Activated naive CD4-positive, alpha-beta T cell treated with anti-CD3 and anti-CD28 coated beads, Interleukin-2, amount 50 U/mL, for 16 hours (primary cell): ENCODE results near the gene LAMA5.
A peak's percentile ranks its signal among the peaks of the same experiment; 100 is the strongest.

Source experiments
- DNase-seq: peaks from one replicate; pipeline ENCODE4 v3.0.0-alpha.2; 2020

LAMA5 gene

GRCh38 chr20:62367136-62367632 is at the start of gene LAMA5:
Gene LAMA5, minus strand, starts transcription at chr20:62367312. Its CDS starts 67 bp downstream, at chr20:62367245.
- DNase-seq = no peak

- DNase-seq = no peak
Measured at GRCh38 chr20:62415354-62416111, 48.4 kb upstream of the LAMA5 start.

GRCh38 chr20:62413896-62414481 is 46.9 kb upstream of the LAMA5 start:
- DNase-seq = no peak

DNA sequence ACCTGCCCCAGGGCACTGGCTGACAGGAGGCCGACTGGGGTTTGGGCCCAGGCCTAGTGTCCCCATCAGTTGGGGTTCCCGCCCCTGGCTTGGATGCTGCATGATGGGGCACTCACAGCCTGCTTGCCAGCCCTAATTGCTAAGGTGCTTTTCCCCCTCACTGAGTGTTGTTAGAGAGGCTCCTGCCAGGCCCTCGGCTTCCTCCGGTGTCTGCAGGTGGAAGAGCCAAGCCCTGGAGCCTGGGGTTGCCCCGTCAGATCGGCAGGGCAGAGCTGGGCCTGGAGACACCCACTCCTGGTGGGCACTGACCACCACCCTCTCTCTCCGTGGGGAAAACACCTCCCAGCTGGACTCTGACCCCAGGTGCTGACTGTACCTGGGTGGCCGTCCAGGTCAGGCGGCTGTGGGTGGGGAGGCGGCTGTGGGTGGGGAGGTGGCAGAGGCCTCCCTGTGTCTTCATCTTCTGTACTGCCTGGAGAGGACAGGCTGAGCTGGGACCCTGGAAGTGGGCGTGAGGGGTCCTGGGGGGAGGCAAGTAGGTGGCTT is 46.0 kb upstream of the LAMA5 start:
- no peak for DNase-seq

DNA sequence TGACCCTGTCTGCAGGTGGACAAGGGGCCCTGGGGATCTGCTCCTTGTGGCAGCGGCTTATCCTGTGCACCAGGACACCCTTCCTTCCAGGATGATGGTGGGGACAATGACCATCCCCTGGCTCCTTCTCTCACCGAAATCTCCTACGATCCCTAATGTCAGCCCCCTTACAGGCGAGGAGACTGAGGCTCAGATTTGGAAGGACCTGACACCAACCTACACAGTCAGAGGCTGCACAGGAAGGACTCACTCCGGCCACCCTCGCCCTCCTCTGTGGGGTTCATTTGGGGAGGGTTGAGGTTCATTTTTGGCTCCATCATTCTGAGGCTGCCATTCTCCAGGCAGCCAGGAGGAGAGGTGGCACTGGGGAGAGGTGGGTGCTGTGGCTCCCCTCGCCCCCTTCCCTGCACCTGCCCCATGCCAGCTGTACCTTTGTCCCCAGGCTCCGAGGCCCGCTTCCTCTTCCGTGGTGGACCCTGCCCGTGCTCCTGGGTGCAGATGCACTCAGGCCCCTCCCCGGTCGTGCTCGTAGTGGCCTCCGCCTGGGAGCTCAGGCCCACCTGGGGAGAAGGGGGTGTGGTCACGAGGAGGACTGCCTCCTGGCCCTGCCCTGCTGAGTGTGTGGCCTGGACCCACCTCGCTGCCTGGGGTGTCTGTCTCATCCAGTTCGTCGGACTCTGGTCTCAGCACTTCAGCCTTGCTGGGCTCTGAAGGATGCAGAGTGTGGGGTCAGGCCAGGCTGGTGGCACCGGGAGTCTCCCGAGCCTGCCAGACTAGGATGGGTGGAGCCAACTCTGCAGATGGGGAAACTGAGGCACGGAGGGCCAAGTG is 45.3 kb upstream of the LAMA5 start:
- no peak for DNase-seq

DNA sequence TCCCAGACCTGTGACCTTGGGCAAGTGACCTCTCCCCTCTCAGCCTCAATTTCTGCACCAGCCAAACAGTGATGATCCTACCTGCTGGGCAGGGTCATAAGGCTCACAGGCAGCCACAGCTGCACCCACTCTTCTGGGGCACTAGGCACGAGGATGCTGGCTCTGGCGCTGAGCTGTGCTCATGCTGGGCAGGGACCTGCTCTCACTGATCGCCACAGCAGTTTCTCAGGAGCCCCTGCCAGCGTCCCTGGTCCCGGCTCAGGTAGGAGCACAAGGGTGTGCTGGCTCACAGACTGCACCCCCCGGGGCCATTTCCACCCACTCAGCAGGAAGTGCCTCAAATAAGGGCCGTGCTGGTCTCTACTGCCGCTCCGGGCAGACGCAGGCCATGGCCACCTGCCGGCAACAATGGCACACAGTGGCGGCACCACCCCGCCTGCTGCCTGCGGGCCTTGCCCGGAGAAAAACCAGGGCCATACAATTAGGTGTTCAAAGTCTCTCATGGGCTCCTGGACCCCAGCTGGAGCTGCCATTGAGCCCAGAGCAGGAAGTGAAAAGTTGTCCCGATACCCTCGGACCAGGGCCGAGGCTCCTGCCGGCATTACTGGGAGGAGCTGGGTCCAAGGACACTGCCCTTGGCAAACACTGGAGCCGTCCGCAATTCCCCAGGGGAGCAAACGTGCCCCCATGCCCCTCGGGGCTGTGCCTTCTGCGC is 44.5 kb upstream of the LAMA5 start:
- no peak for DNase-seq

GRCh38 chr20:62410746-62411478 is 43.8 kb upstream of the LAMA5 start:
- no peak for DNase-seq

DNA sequence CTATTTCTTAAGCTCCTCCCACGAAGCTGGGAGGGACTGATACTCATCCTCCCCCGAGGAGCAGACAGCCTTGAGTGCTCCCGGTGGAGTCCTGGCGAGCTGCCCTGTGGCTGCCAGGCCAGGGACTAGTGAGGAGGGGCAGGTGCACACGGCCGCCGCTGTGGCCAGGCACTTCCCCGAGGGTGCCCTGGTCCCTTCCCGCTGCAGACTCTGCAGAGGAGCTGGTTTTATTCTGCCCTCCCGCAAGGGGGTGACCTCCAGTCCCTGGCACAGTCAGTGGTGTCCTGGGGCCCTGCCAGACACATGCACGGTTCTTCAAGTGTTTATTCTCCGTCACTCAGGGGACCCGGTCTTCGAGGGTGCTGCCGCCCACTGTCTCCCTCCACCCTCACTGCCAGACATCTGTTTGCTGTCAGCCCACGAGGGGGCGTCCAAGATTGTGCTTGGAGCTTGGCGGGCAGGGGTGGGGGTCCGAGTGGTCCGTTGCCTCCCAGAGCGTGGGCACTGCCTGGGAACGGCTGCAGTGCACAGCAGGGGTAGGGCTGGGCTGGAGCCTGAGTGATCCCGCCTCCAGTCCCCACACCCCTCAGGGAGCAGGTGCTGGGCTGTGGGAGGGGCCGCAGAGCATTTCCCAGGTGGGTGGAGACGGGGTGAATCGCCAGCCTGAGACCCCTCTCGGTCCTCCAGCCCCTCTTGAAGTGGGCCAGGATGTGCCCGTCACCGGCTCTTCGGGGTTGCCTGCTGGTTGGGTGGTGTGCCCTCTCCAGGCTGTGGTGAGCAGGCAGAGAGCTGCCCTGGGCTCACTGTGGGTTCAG is 43.0 kb upstream of the LAMA5 start:
- DNase-seq = peak; percentile 49

- no peak for DNase-seq
Measured at GRCh38 chr20:62409086-62409853, 42.2 kb upstream of the LAMA5 start.

GRCh38 chr20:62408640-62409039 is 41.5 kb upstream of the LAMA5 start:
- no peak for DNase-seq

- DNase-seq = no peak
Measured at GRCh38 chr20:62408055-62408454, 40.9 kb upstream of the LAMA5 start.

GRCh38 chr20:62407221-62407992 is 40.3 kb upstream of the LAMA5 start, which contains the start of gene CABLES2:
Gene CABLES2, minus strand, starts transcription at chr20:62407285. Its CDS starts 9 bp downstream, at chr20:62407276.
- DNase-seq = peak; percentile 93

DNA sequence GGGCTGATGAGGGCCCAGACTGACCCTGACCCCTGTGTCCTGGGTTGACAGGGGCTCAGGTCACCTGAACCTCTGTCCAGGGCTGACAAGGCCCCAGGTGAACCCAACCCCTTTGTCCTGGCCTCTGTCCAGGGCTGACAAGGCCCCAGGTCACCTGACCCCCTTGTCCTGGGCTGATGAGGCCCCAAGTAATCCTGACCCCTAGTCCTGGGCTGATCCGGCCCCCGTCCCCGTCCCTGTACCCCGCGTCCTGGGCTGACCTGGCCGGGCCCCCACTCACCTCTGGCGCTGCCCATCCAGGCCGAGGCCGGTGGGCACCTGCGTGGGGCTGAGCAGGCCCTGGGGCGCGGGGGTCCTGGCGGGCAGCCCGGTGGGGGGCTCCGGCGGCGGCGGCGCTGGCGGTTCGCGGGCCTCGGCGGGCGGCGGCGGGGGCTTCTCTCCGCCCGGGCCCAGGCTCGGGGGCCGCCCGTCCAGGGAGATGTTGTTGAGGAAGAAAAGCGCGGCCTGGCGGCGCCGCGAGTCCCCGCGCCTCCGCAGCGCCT is 39.6 kb upstream of the LAMA5 start:
- DNase-seq = no peak

DNA sequence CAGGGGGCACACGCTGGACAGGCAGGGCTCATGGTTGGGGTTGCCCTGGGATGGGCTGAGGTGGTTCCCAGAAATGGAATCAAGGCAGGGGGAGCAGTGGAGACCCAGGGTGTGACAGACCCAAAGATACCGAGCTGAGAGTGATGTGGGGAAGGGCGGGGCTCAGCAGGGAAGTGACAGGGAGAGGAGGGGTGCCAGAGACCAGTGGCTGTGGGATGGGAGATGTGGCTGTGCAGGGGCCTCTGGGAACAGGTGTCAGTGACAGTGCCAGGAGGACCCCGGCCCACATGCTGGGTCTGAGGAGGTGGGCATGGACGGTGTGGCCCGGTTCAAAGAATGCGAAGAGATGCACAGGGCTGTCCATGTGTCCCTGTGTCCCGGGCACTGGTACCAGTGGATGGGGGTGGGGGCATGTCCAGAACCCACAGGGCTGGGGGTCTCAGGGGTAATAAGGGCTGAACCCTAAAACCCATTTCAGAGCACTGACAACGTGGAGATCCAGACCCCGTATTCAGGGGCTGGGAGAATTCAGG is 38.9 kb upstream of the LAMA5 start:
- DNase-seq = no peak

DNA sequence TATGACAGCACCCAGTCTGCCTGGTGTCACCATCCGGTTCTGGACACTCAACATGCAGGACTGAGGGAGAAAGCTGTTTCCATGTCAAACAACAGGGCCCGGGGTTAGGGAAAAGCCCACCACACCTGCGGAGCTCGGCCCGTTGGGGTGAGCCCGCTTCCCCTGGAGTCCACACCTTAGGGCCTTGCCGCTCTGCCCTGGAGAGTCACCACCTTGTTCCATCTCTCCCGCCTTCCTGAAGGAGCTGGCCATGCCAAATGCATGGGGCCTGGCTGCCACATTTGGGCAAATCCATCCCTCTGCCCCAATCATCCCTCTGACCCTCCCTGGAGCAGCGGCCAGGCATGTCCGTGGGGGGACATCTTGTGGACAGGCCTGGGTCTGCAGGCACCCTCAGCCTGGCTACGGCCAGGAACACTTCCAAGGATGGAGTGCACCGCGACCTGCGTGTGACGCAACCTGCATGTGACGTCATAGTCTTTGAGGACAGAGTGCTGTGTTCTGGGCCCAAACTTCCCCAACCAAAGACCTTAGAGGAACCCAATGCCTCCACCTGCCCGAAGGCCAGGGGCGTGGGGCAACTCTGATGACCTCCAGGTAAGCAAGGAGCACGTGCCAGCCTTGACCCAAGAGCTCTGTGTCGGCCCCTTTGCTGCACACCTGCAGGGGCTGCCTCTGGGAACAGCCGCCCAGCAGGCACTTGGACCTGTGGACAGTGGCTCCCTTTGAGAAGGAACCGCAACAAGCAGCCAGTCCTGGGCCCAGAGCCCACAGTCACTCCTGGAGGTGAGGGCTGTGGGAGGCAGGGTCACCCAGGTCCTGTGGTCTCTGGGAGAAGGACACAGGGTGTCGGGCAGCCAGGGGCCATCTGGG is 38.2 kb upstream of the LAMA5 start:
- DNase-seq = no peak

DNA sequence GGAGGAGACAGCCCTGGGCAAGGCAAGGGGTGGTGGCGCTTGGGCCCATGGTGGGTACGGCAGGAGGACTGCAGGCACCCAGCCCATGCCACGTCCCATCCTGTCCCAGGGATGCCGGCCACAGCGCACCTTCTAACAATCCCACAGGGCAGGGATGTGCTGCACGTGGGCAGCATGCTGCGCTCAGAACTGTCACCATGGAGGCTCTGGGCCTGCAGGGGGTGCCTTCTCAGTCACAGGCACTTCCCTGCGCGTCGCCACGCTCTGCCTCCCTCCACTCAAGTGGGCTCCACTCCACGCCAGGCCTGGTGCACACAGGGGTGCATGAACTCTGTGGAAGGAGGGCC is 37.6 kb upstream of the LAMA5 start:
- no peak for DNase-seq

GRCh38 chr20:62404112-62404665 is 37.1 kb upstream of the LAMA5 start:
- DNase-seq = no peak
